ENCODE data around the gene CRABP1. TPM values are rescaled to one million over a fixed set of nuclear protein-coding genes. Genes with fewer than 3 reads are reported as not detected.

The CRABP1 gene
- total RNA-seq, 2 donors from 2014 or later: 1.7 TPM; not detected in 1

GRCh38 chr15:78387246-78388037 lies 47.3 kb downstream of the CRABP1 start:
- Mint-ChIP-seq H3K27ac (no peak overlapping the region), H3K36me3 (no peaks in the 10 kb centered on the region), H3K9me3 (no peaks in the 10 kb centered on the region)
- DNase-seq (ENCODE audit: low spot score in 2 of 2) (no peak), ATAC-seq (no peak)

GRCh38 chr15:78388865-78389264 lies 48.7 kb downstream of the CRABP1 start:
- H3K27ac Mint-ChIP-seq: no peak overlapping the region
- no peak for DNase-seq (ENCODE audit: low spot score in 2 of 2)
- no peaks in the 10 kb centered on the region for H3K9me3 Mint-ChIP-seq
- no peaks in the 10 kb centered on the region for H3K36me3 Mint-ChIP-seq
- ATAC-seq: no peak

GRCh38 chr15:78389322-78389721 lies 49.2 kb downstream of the CRABP1 start:
- ATAC-seq (no peak), DNase-seq (ENCODE audit: low spot score in 2 of 2) (no peak)
- no peaks in the 10 kb centered on the region for H3K36me3 Mint-ChIP-seq
- no peak overlapping the region for H3K27ac Mint-ChIP-seq
- no peaks in the 10 kb centered on the region for H3K9me3 Mint-ChIP-seq

- no peaks in the 10 kb centered on the region for H3K36me3 Mint-ChIP-seq
- no peaks in the 10 kb centered on the region for H3K9me3 Mint-ChIP-seq
- H3K27ac Mint-ChIP-seq: no peak overlapping the region
- ATAC-seq (no peak), DNase-seq (ENCODE audit: low spot score in 2 of 2) (no peak)
Observed at GRCh38 chr15:78389738-78390137, 49.6 kb downstream of the CRABP1 start.

- DNase-seq (ENCODE audit: low spot score in 2 of 2): no peak
- H3K36me3 Mint-ChIP-seq: no peaks in the 10 kb centered on the region
- H3K27ac Mint-ChIP-seq: no peak overlapping the region
- no peak for ATAC-seq
- no peaks in the 10 kb centered on the region for H3K9me3 Mint-ChIP-seq
Observed at GRCh38 chr15:78390242-78390641, 50.1 kb downstream of the CRABP1 start.

- no peak for DNase-seq (ENCODE audit: low spot score in 2 of 2)
- no peaks in the 10 kb centered on the region for H3K9me3 Mint-ChIP-seq
- ATAC-seq: no peak
- H3K27ac Mint-ChIP-seq: no peak overlapping the region
- no peaks in the 10 kb centered on the region for H3K36me3 Mint-ChIP-seq
Observed at GRCh38 chr15:78390826-78391225, 50.7 kb downstream of the CRABP1 start.

GRCh38 chr15:78391781-78392180 lies 51.6 kb downstream of the CRABP1 start:
- DNase-seq (ENCODE audit: low spot score in 2 of 2) (no peak), ATAC-seq (no peak)
- Mint-ChIP-seq H3K9me3 (no peaks in the 10 kb centered on the region), H3K27ac (no peak overlapping the region), H3K36me3 (no peaks in the 10 kb centered on the region)

GRCh38 chr15:78392430-78392829 lies 52.3 kb downstream of the CRABP1 start:
- DNase-seq (ENCODE audit: low spot score in 2 of 2) (no peak), ATAC-seq (no peak)
- Mint-ChIP-seq H3K27ac (no peak overlapping the region), H3K36me3 (no peaks in the 10 kb centered on the region), H3K9me3 (no peaks in the 10 kb centered on the region)

- H3K27ac Mint-ChIP-seq: no peak overlapping the region
- H3K9me3 Mint-ChIP-seq: no peaks in the 10 kb centered on the region
- ATAC-seq (no peak), DNase-seq (ENCODE audit: low spot score in 2 of 2) (no peak)
- H3K36me3 Mint-ChIP-seq: no peaks in the 10 kb centered on the region
Observed at GRCh38 chr15:78393137-78393536, 53.0 kb downstream of the CRABP1 start.

GRCh38 chr15:78394026-78394425 lies 53.9 kb downstream of the CRABP1 start:
- Mint-ChIP-seq H3K27ac (no peak overlapping the region), H3K36me3 (no peaks in the 10 kb centered on the region), H3K9me3 (no peaks in the 10 kb centered on the region)
- DNase-seq (ENCODE audit: low spot score in 2 of 2): no peak
- no peak for ATAC-seq

GRCh38 chr15:78394981-78395616 lies 54.9 kb downstream of the CRABP1 start:
- H3K36me3 Mint-ChIP-seq: no peaks in the 10 kb centered on the region
- no peaks in the 10 kb centered on the region for H3K9me3 Mint-ChIP-seq
- DNase-seq (ENCODE audit: low spot score in 2 of 2) (no peak), ATAC-seq (no peak)
- no peak overlapping the region for H3K27ac Mint-ChIP-seq

- Mint-ChIP-seq H3K27ac (peak overlapping the region in 1 of 2 donors; percentile 95), H3K9me3 (no peaks in the 10 kb centered on the region), H3K36me3 (no peaks in the 10 kb centered on the region)
- no peak for ATAC-seq
- DNase-seq (ENCODE audit: low spot score in 2 of 2): no peak
Observed at GRCh38 chr15:78396186-78396814, 56.1 kb downstream of the CRABP1 start.

GRCh38 chr15:78396976-78397375 lies 56.8 kb downstream of the CRABP1 start:
- no peaks in the 10 kb centered on the region for H3K36me3 Mint-ChIP-seq
- H3K27ac Mint-ChIP-seq: no peak overlapping the region
- DNase-seq (ENCODE audit: low spot score in 2 of 2) (no peak), ATAC-seq (no peak)
- H3K9me3 Mint-ChIP-seq: no peaks in the 10 kb centered on the region

GRCh38 chr15:78397382-78397781 lies 57.2 kb downstream of the CRABP1 start:
- H3K9me3 Mint-ChIP-seq: no peaks in the 10 kb centered on the region
- ATAC-seq (no peak), DNase-seq (ENCODE audit: low spot score in 2 of 2) (no peak)
- H3K27ac Mint-ChIP-seq: no peak overlapping the region
- no peaks in the 10 kb centered on the region for H3K36me3 Mint-ChIP-seq

All from activated naive CD4-positive, alpha-beta T cell treated with anti-CD3 and anti-CD28 coated beads, Interleukin-2, amount 50 U/mL, for 72 hours (primary cell).